HEK293 (cell line): ENCODE data around the gene RPS15A.
A peak's percentile ranks its signal among the peaks of the same experiment; 100 is the strongest.

Experiments
- EGR2 ChIP-seq: fragments of 450-650 bp; formaldehyde crosslinking; IDR thresholded peaks from 2 replicates; pipeline ENCODE4 v1.5.1; 2016; ENCODE audit warnings: low read depth, missing biosample characterization, missing genetic modification characterization
- IKZF3 ChIP-seq: fragments of 450-650 bp; IDR thresholded peaks from 2 replicates; pipeline ENCODE4 v1.5.0; 2018; ENCODE audit warnings: missing biosample characterization, mild to moderate bottlenecking, missing genetic modification characterization, moderate library complexity
- KLF1 ChIP-seq: fragments of 450-650 bp; formaldehyde crosslinking; IDR thresholded peaks from 2 replicates; pipeline ENCODE4 v1.5.1; 2016; ENCODE audit warnings: missing biosample characterization, missing genetic modification characterization
- KLF16 ChIP-seq: fragments of 450-650 bp; formaldehyde crosslinking; IDR thresholded peaks from 2 replicates; pipeline ENCODE4 v1.5.1; 2017; ENCODE audit warnings: missing biosample characterization, missing genetic modification characterization
- KLF7 ChIP-seq: fragments of 450-650 bp; formaldehyde crosslinking; IDR thresholded peaks from 2 replicates; pipeline ENCODE4 v1.5.1; 2016; ENCODE audit warnings: missing biosample characterization, missing genetic modification characterization, borderline replicate concordance
- OSR2 ChIP-seq: fragments of 450-650 bp; formaldehyde crosslinking; IDR thresholded peaks from 2 replicates; pipeline ENCODE4 v1.5.1; 2016; ENCODE audit warnings: missing biosample characterization, missing genetic modification characterization
- SP3 ChIP-seq: fragments of 450-650 bp; formaldehyde crosslinking; IDR thresholded peaks from 2 replicates; pipeline ENCODE4 v1.5.1; 2016; ENCODE audit warnings: missing biosample characterization, missing genetic modification characterization
- ZBTB20 ChIP-seq: fragments of 450-650 bp; formaldehyde crosslinking; IDR thresholded peaks from 2 replicates; pipeline ENCODE4 v1.5.1; 2016; ENCODE audit warnings: missing biosample characterization, missing genetic modification characterization
- ZBTB21 ChIP-seq: fragments of 450-650 bp; formaldehyde crosslinking; IDR thresholded peaks from 2 replicates; pipeline ENCODE4 v1.5.1; 2017; ENCODE audit warnings: missing biosample characterization, missing genetic modification characterization
- ZBTB7A ChIP-seq: fragments of 450-650 bp; formaldehyde crosslinking; IDR thresholded peaks from 2 replicates; pipeline ENCODE4 v1.5.1; 2016; ENCODE audit warnings: low read depth, missing biosample characterization, missing genetic modification characterization
- ZEB2 ChIP-seq: fragments of 450-650 bp; formaldehyde crosslinking; IDR thresholded peaks from 2 replicates; pipeline ENCODE4 v1.5.1; 2016; ENCODE audit warnings: missing biosample characterization, missing genetic modification characterization
- ZIC2 ChIP-seq: fragments of 450-650 bp; formaldehyde crosslinking; IDR thresholded peaks from 2 replicates; pipeline ENCODE4 v1.5.1; 2016; ENCODE audit warnings: missing biosample characterization, missing genetic modification characterization
- ZNF10 ChIP-seq: fragments of 450-650 bp; formaldehyde crosslinking; IDR thresholded peaks from 2 replicates; pipeline ENCODE4 v1.5.1; 2017; ENCODE audit warnings: missing biosample characterization, missing genetic modification characterization
- ZNF19 ChIP-seq: fragments of 450-650 bp; formaldehyde crosslinking; IDR thresholded peaks from 2 replicates; pipeline ENCODE4; 2016; ENCODE audit warnings: missing biosample characterization, missing genetic modification characterization, low read depth
- ZNF221 ChIP-seq: fragments of 450-650 bp; formaldehyde crosslinking; IDR thresholded peaks from 2 replicates; pipeline ENCODE4 v1.5.1; 2017; ENCODE audit warnings: missing biosample characterization, missing genetic modification characterization, borderline replicate concordance
- ZNF23 ChIP-seq: fragments of 450-650 bp; formaldehyde crosslinking; IDR thresholded peaks from 2 replicates; pipeline ENCODE4 v1.5.1; 2016; ENCODE audit warnings: missing biosample characterization, missing genetic modification characterization, borderline replicate concordance
- ZNF239 ChIP-seq: fragments of 450-650 bp; formaldehyde crosslinking; IDR thresholded peaks from 2 replicates; pipeline ENCODE4 v1.5.1; 2016; ENCODE audit warnings: missing biosample characterization, missing genetic modification characterization
- ZNF341 ChIP-seq: fragments of 450-650 bp; formaldehyde crosslinking; IDR thresholded peaks from 2 replicates; pipeline ENCODE4; 2016; ENCODE audit warnings: low read depth, missing biosample characterization, missing genetic modification characterization
- ZNF529 ChIP-seq: fragments of 450-650 bp; formaldehyde crosslinking; IDR thresholded peaks from 2 replicates; pipeline ENCODE4 v1.5.1; 2017; ENCODE audit warnings: missing genetic modification characterization, missing biosample characterization; ENCODE audit not compliant: insufficient replicate concordance
- ZNF623 ChIP-seq: fragments of 450-650 bp; formaldehyde crosslinking; IDR thresholded peaks from 2 replicates; pipeline ENCODE4 v1.5.1; 2016; ENCODE audit warnings: missing biosample characterization, missing genetic modification characterization
- ZNF624 ChIP-seq: fragments of 450-650 bp; formaldehyde crosslinking; IDR thresholded peaks from 2 replicates; pipeline ENCODE4 v1.5.1; 2017; ENCODE audit warnings: missing biosample characterization, missing genetic modification characterization
- ZNF629 ChIP-seq: fragments of 450-650 bp; formaldehyde crosslinking; IDR thresholded peaks from 2 replicates; pipeline ENCODE4 v1.5.1; 2017; ENCODE audit warnings: missing biosample characterization, missing genetic modification characterization
- ZNF654 ChIP-seq: fragments of 450-650 bp; formaldehyde crosslinking; IDR thresholded peaks from 2 replicates; pipeline ENCODE4 v1.5.1; 2016; ENCODE audit warnings: low read depth, missing biosample characterization, missing genetic modification characterization
- ZSCAN16 ChIP-seq: fragments of 450-650 bp; formaldehyde crosslinking; IDR thresholded peaks from 2 replicates; pipeline ENCODE4 v1.5.1; 2016; ENCODE audit warnings: missing biosample characterization, missing genetic modification characterization
- TF ChIP-seq, protein P1 (sequence below): fragments of 450-650 bp; formaldehyde crosslinking; conservative IDR thresholded peaks from 2 replicates; pipeline ENCODE4 v1.5.1; 2016; ENCODE audit warnings: low read depth, missing biosample characterization, missing genetic modification characterization
- TF ChIP-seq, protein P2 (sequence below): fragments of 450-650 bp; formaldehyde crosslinking; IDR thresholded peaks from 2 replicates; pipeline ENCODE4 v1.5.1; 2017; ENCODE audit warnings: missing biosample characterization, missing genetic modification characterization
- TF ChIP-seq, protein P3 (sequence below): fragments of 450-650 bp; formaldehyde crosslinking; IDR thresholded peaks from 2 replicates; pipeline ENCODE4 v1.5.1; 2016; ENCODE audit warnings: missing biosample characterization, missing genetic modification characterization
- TF ChIP-seq, protein P4 (sequence below): fragments of 450-650 bp; formaldehyde crosslinking; IDR thresholded peaks from 2 replicates; pipeline ENCODE4 v1.5.1; 2016; ENCODE audit warnings: missing biosample characterization, missing genetic modification characterization
- TF ChIP-seq, protein P5 (sequence below): fragments of 450-650 bp; formaldehyde crosslinking; IDR thresholded peaks from 2 replicates; pipeline ENCODE4 v1.5.1; 2016; ENCODE audit warnings: missing biosample characterization, missing genetic modification characterization

Gene RPS15A

DNA sequence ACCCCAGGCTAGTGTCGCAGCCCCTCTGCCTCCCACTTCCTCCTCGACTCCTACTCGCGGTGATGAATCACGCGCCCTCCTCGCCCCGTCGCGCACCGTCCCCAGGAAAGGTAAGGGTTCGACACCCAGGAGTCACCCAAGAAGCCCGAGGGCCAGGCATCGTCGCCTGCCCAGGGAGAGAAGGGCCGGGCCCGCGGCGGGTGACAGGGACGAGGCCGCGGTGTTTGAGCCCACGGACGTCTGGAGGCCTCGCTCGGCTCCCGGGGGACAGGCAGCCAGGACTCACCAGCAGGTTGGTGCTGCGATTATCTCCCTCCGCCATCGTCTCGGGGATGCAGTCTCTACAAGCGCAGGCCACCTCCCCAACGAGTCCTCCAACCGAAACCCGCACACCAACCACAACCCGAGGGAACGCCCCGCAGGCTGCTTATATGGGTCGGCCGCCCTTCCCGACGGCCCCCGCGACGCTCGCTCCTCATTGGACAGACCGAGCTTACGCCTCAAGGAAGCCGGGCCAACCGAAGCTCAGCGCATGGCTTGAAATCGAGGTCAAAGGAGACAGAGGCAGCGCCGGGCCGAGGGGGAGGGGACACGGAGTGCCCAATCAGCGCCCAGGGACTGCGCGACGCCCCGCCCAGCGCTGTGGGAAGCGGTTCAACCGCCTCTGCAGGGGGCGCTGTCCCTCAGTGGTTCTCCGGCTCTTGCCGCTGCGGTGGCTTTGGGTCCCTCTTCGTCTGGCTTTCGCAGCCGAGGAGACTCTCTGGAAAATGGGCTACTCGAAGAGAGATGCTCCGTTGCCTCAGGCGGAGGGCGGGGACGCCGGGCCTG, 11.2 kb upstream of the RPS15A start, which contains the start of gene ARL6IP1 (continued):
- TF ChIP-seq, protein P1, sequence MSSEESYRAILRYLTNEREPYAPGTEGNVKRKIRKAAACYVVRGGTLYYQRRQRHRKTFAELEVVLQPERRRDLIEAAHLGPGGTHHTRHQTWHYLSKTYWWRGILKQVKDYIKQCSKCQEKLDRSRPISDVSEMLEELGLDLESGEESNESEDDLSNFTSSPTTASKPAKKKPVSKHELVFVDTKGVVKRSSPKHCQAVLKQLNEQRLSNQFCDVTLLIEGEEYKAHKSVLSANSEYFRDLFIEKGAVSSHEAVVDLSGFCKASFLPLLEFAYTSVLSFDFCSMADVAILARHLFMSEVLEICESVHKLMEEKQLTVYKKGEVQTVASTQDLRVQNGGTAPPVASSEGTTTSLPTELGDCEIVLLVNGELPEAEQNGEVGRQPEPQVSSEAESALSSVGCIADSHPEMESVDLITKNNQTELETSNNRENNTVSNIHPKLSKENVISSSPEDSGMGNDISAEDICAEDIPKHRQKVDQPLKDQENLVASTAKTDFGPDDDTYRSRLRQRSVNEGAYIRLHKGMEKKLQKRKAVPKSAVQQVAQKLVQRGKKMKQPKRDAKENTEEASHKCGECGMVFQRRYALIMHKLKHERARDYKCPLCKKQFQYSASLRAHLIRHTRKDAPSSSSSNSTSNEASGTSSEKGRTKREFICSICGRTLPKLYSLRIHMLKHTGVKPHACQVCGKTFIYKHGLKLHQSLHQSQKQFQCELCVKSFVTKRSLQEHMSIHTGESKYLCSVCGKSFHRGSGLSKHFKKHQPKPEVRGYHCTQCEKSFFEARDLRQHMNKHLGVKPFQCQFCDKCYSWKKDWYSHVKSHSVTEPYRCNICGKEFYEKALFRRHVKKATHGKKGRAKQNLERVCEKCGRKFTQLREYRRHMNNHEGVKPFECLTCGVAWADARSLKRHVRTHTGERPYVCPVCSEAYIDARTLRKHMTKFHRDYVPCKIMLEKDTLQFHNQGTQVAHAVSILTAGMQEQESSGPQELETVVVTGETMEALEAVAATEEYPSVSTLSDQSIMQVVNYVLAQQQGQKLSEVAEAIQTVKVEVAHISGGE, result peak; percentile 97
- TF ChIP-seq ZNF19 (tag by site-specific recombination) (no peak), ZNF624 (no peak), SP3 (tag by site-specific recombination) (peak; percentile 97), IKZF3 (tag by site-specific recombination) (peak; percentile 75), EGR2 (tag by site-specific recombination) (peak; percentile 68), ZNF529 (tag by site-specific recombination) (no peak), ZIC2 (tag by site-specific recombination) (peak; percentile 92), KLF1 (tag by site-specific recombination) (peak; percentile 93), ZNF629 (tag by site-specific recombination) (peak; percentile 81), KLF7 (tag by site-specific recombination) (peak; percentile 94), ZBTB20 (tag by site-specific recombination) (peak; percentile 20; the same call in 1 of the 2 replicates), ZNF10 (tag by site-specific recombination) (peak; percentile 70), ZNF239 (tag by site-specific recombination) (0 out of 2 replicates have a peak, but pooled peaks have one; percentile 57), ZNF654 (tag by site-specific recombination) (peak; percentile 29), KLF16 (peak; percentile 84), ZBTB21 (0 out of 2 replicates have a peak, but pooled peaks have one; percentile 24), ZSCAN16 (tag by site-specific recombination) (no peak), ZNF341 (tag by site-specific recombination) (peak; percentile 73), ZNF23 (tag by site-specific recombination) (no peak), ZBTB7A (tag by site-specific recombination) (peak; percentile 86), ZNF221 (tag by site-specific recombination) (0 out of 2 replicates have a peak, but pooled peaks have one; percentile 36), OSR2 (tag by site-specific recombination) (peak; percentile 19; the same call in 1 of the 2 replicates), ZEB2 (tag by site-specific recombination) (peak; percentile 85), ZNF623 (tag by site-specific recombination) (peak; percentile 34)
- TF ChIP-seq, protein P2, sequence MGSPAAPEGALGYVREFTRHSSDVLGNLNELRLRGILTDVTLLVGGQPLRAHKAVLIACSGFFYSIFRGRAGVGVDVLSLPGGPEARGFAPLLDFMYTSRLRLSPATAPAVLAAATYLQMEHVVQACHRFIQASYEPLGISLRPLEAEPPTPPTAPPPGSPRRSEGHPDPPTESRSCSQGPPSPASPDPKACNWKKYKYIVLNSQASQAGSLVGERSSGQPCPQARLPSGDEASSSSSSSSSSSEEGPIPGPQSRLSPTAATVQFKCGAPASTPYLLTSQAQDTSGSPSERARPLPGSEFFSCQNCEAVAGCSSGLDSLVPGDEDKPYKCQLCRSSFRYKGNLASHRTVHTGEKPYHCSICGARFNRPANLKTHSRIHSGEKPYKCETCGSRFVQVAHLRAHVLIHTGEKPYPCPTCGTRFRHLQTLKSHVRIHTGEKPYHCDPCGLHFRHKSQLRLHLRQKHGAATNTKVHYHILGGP (tag by site-specific recombination), result no peak
- TF ChIP-seq, protein P3, sequence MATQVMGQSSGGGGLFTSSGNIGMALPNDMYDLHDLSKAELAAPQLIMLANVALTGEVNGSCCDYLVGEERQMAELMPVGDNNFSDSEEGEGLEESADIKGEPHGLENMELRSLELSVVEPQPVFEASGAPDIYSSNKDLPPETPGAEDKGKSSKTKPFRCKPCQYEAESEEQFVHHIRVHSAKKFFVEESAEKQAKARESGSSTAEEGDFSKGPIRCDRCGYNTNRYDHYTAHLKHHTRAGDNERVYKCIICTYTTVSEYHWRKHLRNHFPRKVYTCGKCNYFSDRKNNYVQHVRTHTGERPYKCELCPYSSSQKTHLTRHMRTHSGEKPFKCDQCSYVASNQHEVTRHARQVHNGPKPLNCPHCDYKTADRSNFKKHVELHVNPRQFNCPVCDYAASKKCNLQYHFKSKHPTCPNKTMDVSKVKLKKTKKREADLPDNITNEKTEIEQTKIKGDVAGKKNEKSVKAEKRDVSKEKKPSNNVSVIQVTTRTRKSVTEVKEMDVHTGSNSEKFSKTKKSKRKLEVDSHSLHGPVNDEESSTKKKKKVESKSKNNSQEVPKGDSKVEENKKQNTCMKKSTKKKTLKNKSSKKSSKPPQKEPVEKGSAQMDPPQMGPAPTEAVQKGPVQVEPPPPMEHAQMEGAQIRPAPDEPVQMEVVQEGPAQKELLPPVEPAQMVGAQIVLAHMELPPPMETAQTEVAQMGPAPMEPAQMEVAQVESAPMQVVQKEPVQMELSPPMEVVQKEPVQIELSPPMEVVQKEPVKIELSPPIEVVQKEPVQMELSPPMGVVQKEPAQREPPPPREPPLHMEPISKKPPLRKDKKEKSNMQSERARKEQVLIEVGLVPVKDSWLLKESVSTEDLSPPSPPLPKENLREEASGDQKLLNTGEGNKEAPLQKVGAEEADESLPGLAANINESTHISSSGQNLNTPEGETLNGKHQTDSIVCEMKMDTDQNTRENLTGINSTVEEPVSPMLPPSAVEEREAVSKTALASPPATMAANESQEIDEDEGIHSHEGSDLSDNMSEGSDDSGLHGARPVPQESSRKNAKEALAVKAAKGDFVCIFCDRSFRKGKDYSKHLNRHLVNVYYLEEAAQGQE (tag by site-specific recombination), result peak; percentile 57
- TF ChIP-seq, protein P4, sequence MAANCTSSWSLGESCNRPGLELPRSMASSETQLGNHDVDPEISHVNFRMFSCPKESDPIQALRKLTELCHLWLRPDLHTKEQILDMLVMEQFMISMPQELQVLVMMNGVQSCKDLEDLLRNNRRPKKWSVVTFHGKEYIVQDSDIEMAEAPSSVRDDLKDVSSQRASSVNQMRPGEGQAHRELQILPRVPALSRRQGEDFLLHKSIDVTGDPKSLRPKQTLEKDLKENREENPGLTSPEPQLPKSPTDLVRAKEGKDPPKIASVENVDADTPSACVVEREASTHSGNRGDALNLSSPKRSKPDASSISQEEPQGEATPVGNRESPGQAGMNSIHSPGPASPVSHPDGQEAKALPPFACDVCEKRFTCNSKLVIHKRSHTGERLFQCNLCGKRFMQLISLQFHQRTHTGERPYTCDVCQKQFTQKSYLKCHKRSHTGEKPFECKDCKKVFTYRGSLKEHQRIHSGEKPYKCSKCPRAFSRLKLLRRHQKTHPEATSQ (tag by site-specific recombination), result peak; percentile 87
- TF ChIP-seq, protein P5, sequence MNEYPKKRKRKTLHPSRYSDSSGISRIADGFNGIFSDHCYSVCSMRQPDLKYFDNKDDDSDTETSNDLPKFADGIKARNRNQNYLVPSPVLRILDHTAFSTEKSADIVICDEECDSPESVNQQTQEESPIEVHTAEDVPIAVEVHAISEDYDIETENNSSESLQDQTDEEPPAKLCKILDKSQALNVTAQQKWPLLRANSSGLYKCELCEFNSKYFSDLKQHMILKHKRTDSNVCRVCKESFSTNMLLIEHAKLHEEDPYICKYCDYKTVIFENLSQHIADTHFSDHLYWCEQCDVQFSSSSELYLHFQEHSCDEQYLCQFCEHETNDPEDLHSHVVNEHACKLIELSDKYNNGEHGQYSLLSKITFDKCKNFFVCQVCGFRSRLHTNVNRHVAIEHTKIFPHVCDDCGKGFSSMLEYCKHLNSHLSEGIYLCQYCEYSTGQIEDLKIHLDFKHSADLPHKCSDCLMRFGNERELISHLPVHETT (tag by site-specific recombination), result peak; percentile 64; the same call in 1 of the 2 replicates
